ENCODE measurements around the gene THRAP3. TPM values are rescaled to one million over a fixed set of nuclear protein-coding genes. Genes with fewer than 3 reads are reported as not detected.
A peak's percentile ranks its signal among the peaks of the same experiment; 100 is the strongest.

The THRAP3 gene
- total RNA-seq, 1 experiment from 2014 or later = 55.7 TPM

DNA sequence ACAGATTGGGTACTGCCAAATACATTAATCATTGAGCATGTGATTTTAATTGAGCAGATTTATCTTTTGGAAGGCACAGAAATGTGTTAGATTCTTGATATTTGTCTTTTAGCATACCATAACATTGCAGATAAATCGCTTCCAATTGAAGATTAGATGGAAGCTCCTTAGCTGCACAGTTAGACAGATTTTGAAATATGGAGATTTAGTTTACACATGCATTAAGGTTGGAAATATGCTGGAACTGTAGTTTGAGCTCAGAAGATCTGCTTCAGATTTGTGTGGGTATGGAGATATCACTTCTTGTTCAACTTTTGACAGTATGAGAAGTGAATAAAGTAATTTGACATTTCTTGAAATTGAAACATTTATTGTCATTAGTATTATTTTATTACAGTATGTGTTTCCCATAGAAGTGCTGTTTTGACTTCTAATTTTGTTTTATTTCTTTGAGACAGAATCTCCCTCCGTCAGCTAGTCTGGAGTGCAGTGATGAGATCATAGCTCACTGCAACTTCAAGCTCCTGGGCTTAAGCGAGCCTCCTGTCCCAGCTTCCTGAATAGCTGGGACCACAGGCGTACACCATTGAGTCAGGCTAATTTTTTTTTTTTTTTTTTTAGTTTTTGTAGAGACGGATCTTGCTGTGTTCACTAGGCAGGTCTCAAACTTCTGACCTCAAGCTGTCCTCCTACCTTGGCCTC lies 29.1 kb downstream of the THRAP3 start:
- Histone ChIP-seq H3K4me3 (ENCODE audit: low read length) (no peak overlapping the region), H3K9me2 (replicated peaks; ENCODE audit: low read length) (no peaks in the 10 kb centered on the region), H3K4me2 (ENCODE audit: low read length) (no peak overlapping the region), H3K9ac (ENCODE audit: low read length) (no peak overlapping the region), H3F3A (ENCODE audit: low read length, unreplicated experiment) (peaks cover 17% of the 10 kb centered on the region), H3K27me3 (ENCODE audit: low read length) (no peaks in the 10 kb centered on the region), H3K36me3 (ENCODE audit: low read depth, low read length) (peaks cover 14% of the 10 kb centered on the region), H2AFZ (ENCODE audit: low read length) (no peak overlapping the region), H3K9me3 (ENCODE audit: low read length) (no peaks in the 10 kb centered on the region), H4K20me1 (ENCODE audit: low read length) (peaks cover 55% of the 10 kb centered on the region), H3K27ac (ENCODE audit: low read length) (no peak overlapping the region), H3K79me2 (ENCODE audit: low read length) (peaks cover 97% of the 10 kb centered on the region), H3K4me1 (ENCODE audit: insufficient read depth, low read length) (peaks cover 53% of the 10 kb centered on the region)
- TF ChIP-seq EZH2 (IDR thresholded peaks at IDR 0.05; ENCODE audit: low read length, unreplicated experiment) = no peak
- no peak for TF ChIP-seq EZH2phosphoT487 (IDR thresholded peaks at IDR 0.05; ENCODE audit: borderline replicate concordance, low read length)
- TF ChIP-seq, protein P1, sequence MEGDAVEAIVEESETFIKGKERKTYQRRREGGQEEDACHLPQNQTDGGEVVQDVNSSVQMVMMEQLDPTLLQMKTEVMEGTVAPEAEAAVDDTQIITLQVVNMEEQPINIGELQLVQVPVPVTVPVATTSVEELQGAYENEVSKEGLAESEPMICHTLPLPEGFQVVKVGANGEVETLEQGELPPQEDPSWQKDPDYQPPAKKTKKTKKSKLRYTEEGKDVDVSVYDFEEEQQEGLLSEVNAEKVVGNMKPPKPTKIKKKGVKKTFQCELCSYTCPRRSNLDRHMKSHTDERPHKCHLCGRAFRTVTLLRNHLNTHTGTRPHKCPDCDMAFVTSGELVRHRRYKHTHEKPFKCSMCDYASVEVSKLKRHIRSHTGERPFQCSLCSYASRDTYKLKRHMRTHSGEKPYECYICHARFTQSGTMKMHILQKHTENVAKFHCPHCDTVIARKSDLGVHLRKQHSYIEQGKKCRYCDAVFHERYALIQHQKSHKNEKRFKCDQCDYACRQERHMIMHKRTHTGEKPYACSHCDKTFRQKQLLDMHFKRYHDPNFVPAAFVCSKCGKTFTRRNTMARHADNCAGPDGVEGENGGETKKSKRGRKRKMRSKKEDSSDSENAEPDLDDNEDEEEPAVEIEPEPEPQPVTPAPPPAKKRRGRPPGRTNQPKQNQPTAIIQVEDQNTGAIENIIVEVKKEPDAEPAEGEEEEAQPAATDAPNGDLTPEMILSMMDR (conservative IDR thresholded peaks at IDR 0.05; ENCODE audit: low read depth, low read length) = no peak
- DNase-seq (no peak), ATAC-seq (no peak)
- no TSS peak for BruUV-seq (replicated peaks)
- ChIA-PET CTCF (interaction anchor here (0.6 kb wide), 1 partner anchor 47 kb away, joined by 3 read pairs; no protein-coding TSS in a partner anchor), POLR2A (ENCODE audit: unreplicated experiment) (interaction anchor here (0.5 to 0.6 kb wide), 3 partner anchors 16 to 54 kb away, joined by 3 to 19 read pairs (median 3); no protein-coding TSS in a partner anchor)
- intact Hi-C loops (cut with micrococcal nuclease) = no loop called here

DNA sequence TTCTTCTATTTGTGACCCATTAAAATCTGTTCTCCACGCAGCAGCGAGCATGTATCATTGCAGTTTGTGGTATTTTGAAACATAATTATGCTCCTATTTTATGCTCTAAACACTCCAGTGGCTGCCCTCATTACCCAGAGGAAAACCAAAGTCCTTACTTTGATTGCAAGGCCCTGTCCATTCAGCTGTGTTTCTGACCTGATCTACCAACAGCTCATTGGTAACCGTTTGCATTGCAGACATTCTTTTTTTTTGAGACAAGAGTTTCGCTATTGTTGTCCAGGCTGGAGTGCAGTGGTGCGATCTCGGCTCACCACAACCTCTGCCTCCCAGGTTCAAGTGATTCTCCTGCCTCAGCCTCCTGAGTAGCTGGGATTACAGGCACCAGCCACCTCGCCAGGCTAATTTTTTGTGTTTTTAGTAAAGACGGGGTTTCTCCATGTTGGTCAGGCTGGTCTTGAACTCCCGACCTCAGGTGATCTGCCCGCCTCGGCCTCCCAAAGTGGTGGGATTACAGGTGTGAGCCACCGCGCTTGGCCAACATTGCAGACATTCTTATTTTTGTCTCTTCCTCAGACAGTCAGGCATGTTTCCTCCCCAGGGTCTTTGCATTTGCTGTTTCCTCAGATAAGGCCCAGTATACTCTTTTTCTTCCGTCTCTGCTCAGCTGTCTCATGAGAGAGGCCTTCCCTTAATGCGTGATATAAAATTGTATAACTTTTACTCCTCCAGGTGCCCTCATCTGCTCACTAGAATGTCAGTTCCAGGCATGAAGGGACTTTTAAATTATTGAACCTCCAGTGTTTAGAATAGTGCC lies 32.5 kb downstream of the THRAP3 start:
- no peaks in the 10 kb centered on the region for H3K9me3 ChIP-seq (ENCODE audit: low read length)

More for the DNA sequence above, 32.5 kb downstream of the THRAP3 start:
- H3K27me3 ChIP-seq (ENCODE audit: low read length) = no peaks in the 10 kb centered on the region
- BruUV-seq (replicated peaks) = no TSS peak
- H3K4me2 ChIP-seq (ENCODE audit: low read length) = peak overlapping the region; percentile 32; the same call in 1 of the 2 replicates
- no peak overlapping the region for H3K4me3 ChIP-seq (ENCODE audit: low read length)
- DNase-seq (no peak), ATAC-seq (no peak)
- POLR2A ChIA-PET (ENCODE audit: unreplicated experiment) = no interaction called here
- peaks cover 51% of the 10 kb centered on the region for H3K4me1 ChIP-seq (ENCODE audit: insufficient read depth, low read length)
- no peaks in the 10 kb centered on the region for H3K9me2 ChIP-seq (replicated peaks; ENCODE audit: low read length)
- H3K27ac ChIP-seq (ENCODE audit: low read length) = peak overlapping the region; percentile 32
- peaks cover 89% of the 10 kb centered on the region for H3K79me2 ChIP-seq (ENCODE audit: low read length)
- CTCF ChIA-PET = no interaction called here
- no peak overlapping the region for H3K9ac ChIP-seq (ENCODE audit: low read length)
- intact Hi-C loops (cut with micrococcal nuclease) = no loop called here
- TF ChIP-seq EZH2phosphoT487 (IDR thresholded peaks at IDR 0.05; ENCODE audit: borderline replicate concordance, low read length) = no peak
- TF ChIP-seq EZH2 (IDR thresholded peaks at IDR 0.05; ENCODE audit: low read length, unreplicated experiment) = no peak
- TF ChIP-seq, protein P1 (conservative IDR thresholded peaks at IDR 0.05; ENCODE audit: low read depth, low read length) = no peak
- H3F3A ChIP-seq (ENCODE audit: low read length, unreplicated experiment) = peaks cover under 1% of the 10 kb centered on the region
- H2AFZ ChIP-seq (ENCODE audit: low read length) = no peak overlapping the region
- peaks cover 29% of the 10 kb centered on the region for H3K36me3 ChIP-seq (ENCODE audit: low read depth, low read length)
- H4K20me1 ChIP-seq (ENCODE audit: low read length) = peaks cover 31% of the 10 kb centered on the region

All from PC-3 (cell line).